ENCODE measurements around the gene CEL.

DNA sequence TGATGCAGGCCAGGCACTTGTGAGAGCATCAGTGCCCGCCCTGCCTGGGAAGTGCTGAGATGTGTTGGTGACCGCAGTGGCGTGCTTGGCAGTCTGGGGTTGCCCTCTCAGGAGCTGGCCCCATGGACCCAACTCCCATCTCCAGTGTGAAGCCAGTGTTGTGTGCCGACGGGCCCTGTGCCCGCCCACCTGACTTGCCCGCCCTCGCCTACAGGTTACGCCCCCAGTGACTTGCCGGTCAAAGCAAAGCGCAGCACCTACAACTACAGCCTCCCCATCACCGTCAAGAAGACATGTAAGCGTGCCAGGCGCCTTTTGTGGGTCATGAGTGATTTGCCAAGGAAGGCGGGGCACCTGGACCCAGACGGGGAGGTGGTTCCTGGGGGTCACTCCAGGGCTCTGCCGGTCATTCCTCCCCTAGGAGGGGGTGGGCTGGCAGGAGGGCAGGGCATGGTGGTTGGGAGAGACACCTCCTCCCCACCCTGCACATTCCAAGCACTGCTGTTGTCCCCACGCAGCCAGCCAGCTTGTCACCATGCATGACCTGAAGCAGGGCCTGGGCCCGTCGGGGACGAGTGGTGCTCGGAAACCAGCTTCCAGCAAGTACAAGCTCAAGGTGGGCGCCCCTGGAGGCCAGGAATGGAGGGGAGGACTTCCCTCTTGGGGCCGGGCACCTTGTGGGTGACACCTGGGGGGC, 7.4 kb upstream of the CEL start:
- TF ChIP-seq CTCF (IDR thresholded peaks at IDR 0.05) (no peak), POLR2A (IDR thresholded peaks at IDR 0.05) (no peak)
